Gastroesophageal sphincter (tissue), 4 donors: Measurements from ENCODE around the gene MCTP1. TPM values are rescaled to one million over a fixed set of nuclear protein-coding genes. Genes with fewer than 3 reads are reported as not detected.

Experiments
- ATAC-seq: fragments of 150-250 bp; one replicate; pipeline ENCODE4 v1.9.1; 2016; ENCODE audit warnings: mild to moderate bottlenecking, moderate library complexity
- H3K27ac ChIP-seq, 4 donors: fragments of 200-600 bp; sonication (generic) in 3 of 4; 1 replicate in 3 of 4; 2 replicates in 1 of 4; pipeline ENCODE4 v1.5.1; 2016 to 2019
- H3K27me3 ChIP-seq: fragments of 200-600 bp; sonication (generic); one replicate; pipeline ENCODE4 v1.5.1; 2019
- H3K36me3 ChIP-seq, 2 donors: fragments of 200-600 bp; sonication (generic); one replicate each; pipeline ENCODE4 v1.5.1; 2019; ENCODE audit warnings: control low read depth in 1 of 2
- H3K4me1 ChIP-seq, 3 donors: fragments of 200-600 bp; sonication (generic); 1 replicate in 2 of 3; 2 replicates in 1 of 3; pipeline ENCODE4 v1.5.1; 2016 to 2019; ENCODE audit warnings: control low read depth in 2 of 3
- H3K4me3 ChIP-seq, 2 donors: fragments of 200-600 bp; sonication (generic); one replicate each; pipeline ENCODE4 v1.5.1; 2019; ENCODE audit warnings: mild to moderate bottlenecking in 1 of 2, moderate library complexity in 1 of 2
- H3K9me3 ChIP-seq, 3 donors: fragments of 200-600 bp; sonication (generic); one replicate each; pipeline ENCODE4 v1.5.1; 2017 to 2019; ENCODE audit warnings: control low read depth in 2 of 3
- CTCF ChIP-seq, 4 experiments: fragments of 200-600 bp in 2 of 4; fragments of 450-650 bp in 2 of 4; sonication (generic) in 1 of 4; IDR thresholded peaks; one replicate each; pipeline ENCODE4 v1.5.1; 2017 to 2019; ENCODE audit warnings: antibody characterized with exemption in 4 of 4, mild to moderate bottlenecking in 2 of 4, moderate library complexity in 2 of 4
- EP300 ChIP-seq: sonication (generic); formaldehyde crosslinking; IDR thresholded peaks from one replicate; pipeline ENCODE4 v1.6.1; 2017; ENCODE audit warnings: antibody characterized with exemption, mild to moderate bottlenecking
- POLR2A ChIP-seq, 2 donors: fragments of 450-650 bp; IDR thresholded peaks; one replicate each; pipeline ENCODE4 v1.6.1; 2017; ENCODE audit warnings: antibody characterized with exemption in 2 of 2, mild to moderate bottlenecking in 2 of 2, moderate library complexity in 1 of 2
- POLR2AphosphoS5 ChIP-seq: sonication (generic); formaldehyde crosslinking; IDR thresholded peaks from one replicate; pipeline ENCODE4 v1.6.1; 2017; ENCODE audit warnings: antibody characterized with exemption
- WGBS, 2 donors: methylation state at CpG; one replicate each; pipeline ENCODE4 v1.1.5; 2018; ENCODE audit warnings: low coverage in 1 of 2; 5-methylcytosine and 5-hydroxymethylcytosine counted together
- small RNA-seq, 4 donors: library from RNA; depleted of rRNA; stranded (forward); fragments of <200 nt; gene quantifications; one replicate each; pipeline ENCODE3, GENCODE V24; 2016
- total RNA-seq, 4 donors: library from RNA; depleted of rRNA; stranded (reverse); fragments of >200 nt; gene quantifications; one replicate each; pipeline ENCODE4 v1.1.0, GENCODE V29; 2016

MCTP1 gene
- total RNA-seq, 4 donors from 2014 or later, result 13.5 to 57.6 (median 21.9) TPM

- Histone ChIP-seq H3K4me1 (no peaks in the 10 kb centered on the region), H3K4me3 (no peak overlapping the region), H3K27ac (no peak overlapping the region), H3K27me3 (no peaks in the 10 kb centered on the region), H3K9me3 (no peaks in the 10 kb centered on the region), H3K36me3 (peaks cover 0 to 41% of the 10 kb centered on the region in 2 donors)
- ATAC-seq, result no peak
- TF ChIP-seq CTCF (IDR thresholded peaks at IDR 0.05) (no peak), POLR2AphosphoS5 (no peak), POLR2A (IDR thresholded peaks at IDR 0.05) (no peak), EP300 (no peak)
- WGBS, 2 donors, result 88 to 100% methylated on average over 2 of the region's 3 CpGs
Measured at GRCh38 chr5:94667937-94668336, 617.0 kb downstream of the MCTP1 start.

- no peak for TF ChIP-seq CTCF (IDR thresholded peaks at IDR 0.05)
- TF ChIP-seq EP300, result no peak
- TF ChIP-seq POLR2AphosphoS5, result no peak
- TF ChIP-seq POLR2A (IDR thresholded peaks at IDR 0.05), result no peak
Measured at GRCh38 chr5:94661086-94661485, 623.8 kb downstream of the MCTP1 start.

GRCh38 chr5:94660506-94660905 lies 624.4 kb downstream of the MCTP1 start:
- TF ChIP-seq POLR2AphosphoS5, result no peak
- no peak for TF ChIP-seq POLR2A (IDR thresholded peaks at IDR 0.05)
- no peak for TF ChIP-seq EP300
- no peak for TF ChIP-seq CTCF (IDR thresholded peaks at IDR 0.05)
- H3K4me3 ChIP-seq, result no peak overlapping the region
- no peaks in the 10 kb centered on the region for H3K4me1 ChIP-seq
- peaks cover 0 to 54% of the 10 kb centered on the region in 2 donors for H3K36me3 ChIP-seq
- no CpG with 5 or more reads among the region's 8 CpGs for WGBS, 2 donors
- H3K27ac ChIP-seq, result no peak overlapping the region
- peaks cover 0 to 17% (median 0%) of the 10 kb centered on the region in 3 donors for H3K9me3 ChIP-seq
- H3K27me3 ChIP-seq, result no peaks in the 10 kb centered on the region
- ATAC-seq, result no peak

More at GRCh38 chr5:94661086-94661485, 623.8 kb downstream of the MCTP1 start:
- 64 to 66% methylated on average over 1 to 3 of the region's 3 CpGs for WGBS, 2 donors
- no peak overlapping the region for H3K27ac ChIP-seq
- peaks cover 0 to 14% (median 0%) of the 10 kb centered on the region in 3 donors for H3K9me3 ChIP-seq
- ATAC-seq, result no peak
- peaks cover 0 to 55% of the 10 kb centered on the region in 2 donors for H3K36me3 ChIP-seq
- no peaks in the 10 kb centered on the region for H3K4me1 ChIP-seq
- no peak overlapping the region for H3K4me3 ChIP-seq
- no peaks in the 10 kb centered on the region for H3K27me3 ChIP-seq

GRCh38 chr5:94658272-94658671 lies 626.6 kb downstream of the MCTP1 start:
- Histone ChIP-seq H3K36me3 (peaks cover 0 to 55% of the 10 kb centered on the region in 2 donors), H3K27ac (no peak overlapping the region), H3K4me3 (no peak overlapping the region), H3K4me1 (no peaks in the 10 kb centered on the region), H3K27me3 (no peaks in the 10 kb centered on the region), H3K9me3 (peaks cover 0 to 27% (median 0%) of the 10 kb centered on the region in 3 donors)
- TF ChIP-seq CTCF (IDR thresholded peaks at IDR 0.05) (no peak), EP300 (no peak), POLR2A (IDR thresholded peaks at IDR 0.05) (no peak), POLR2AphosphoS5 (no peak)
- WGBS, 2 donors, result 100% methylated on average over 1 of the region's 1 CpG; no CpG with 5 or more reads in 1 of the 2 donors
- ATAC-seq, result no peak

Small RNA genes lying within 50 kb of the gene (small RNA-seq; reads per million reads assigned to genes)
- gene RF02271, result 0 reads per million in 4 donors

Other genes with a start within 250 kb of the MCTP1 start
- gene FAM81B, start 106.3 kb upstream of the MCTP1 start, total RNA-seq, result not detected